Chondrocyte (in vitro differentiated cells): ENCODE data around the gene NMBR. TPM values are rescaled to one million over a fixed set of nuclear protein-coding genes. Genes with fewer than 3 reads are reported as not detected.

Source experiments
- DNase-seq: peaks from one replicate; pipeline ENCODE4 v3.0.0; 2021; ENCODE audit warnings: mixed read lengths, low spot score
- H3K27ac Mint-ChIP-seq: one replicate; pipeline ENCODE4 v1.8.0; 2021; ENCODE audit warnings: mild to moderate bottlenecking, moderate library complexity, mixed read lengths; ENCODE audit not compliant: unreplicated experiment
- H3K27me3 Mint-ChIP-seq: 2 replicates; pipeline ENCODE4 v1.8.0; 2021; ENCODE audit warnings: low read depth, mixed read lengths
- H3K36me3 Mint-ChIP-seq: 2 replicates; pipeline ENCODE4 v1.8.0; 2021; ENCODE audit warnings: low read depth, mixed read lengths
- H3K4me1 Mint-ChIP-seq: 2 replicates; pipeline ENCODE4 v1.8.0; 2021; ENCODE audit warnings: low read depth, mild to moderate bottlenecking, mixed read lengths
- H3K4me3 Mint-ChIP-seq: one replicate; pipeline ENCODE4 v1.8.0; 2021; ENCODE audit warnings: mild to moderate bottlenecking, moderate library complexity, mixed read lengths; ENCODE audit not compliant: unreplicated experiment
- H3K9me3 Mint-ChIP-seq: 2 replicates; pipeline ENCODE4 v1.8.0; 2021; ENCODE audit warnings: low read depth, mixed read lengths
- CTCF ChIP-seq: fragments of 200-600 bp; sonication (generic); IDR thresholded peaks from 2 replicates; pipeline ENCODE4 v1.5.0; 2021; ENCODE audit warnings: antibody characterized with exemption, mild to moderate bottlenecking, moderate library complexity
- long read RNA-seq: library from polyadenylated mRNA; stranded (forward); transcript quantifications from one replicate; pipeline ENCODE4 v2.0.0, GENCODE V29; 2021
- total RNA-seq: library from RNA; stranded (reverse); gene quantifications from 3 replicates; pipeline ENCODE4 v1.2.1, GENCODE V29; 2021

NMBR gene
- total RNA-seq = not detected in 3 replicates
- long read RNA-seq = 0 reads

- TF ChIP-seq CTCF = peak; percentile 100
- H3K36me3 Mint-ChIP-seq = no peaks in the 10 kb centered on the region
- DNase-seq = peak; percentile 98
- no peaks in the 10 kb centered on the region for H3K27me3 Mint-ChIP-seq
- H3K4me1 Mint-ChIP-seq = peaks cover 37% of the 10 kb centered on the region
- peak within 1 kb of the TSS; percentile 88 for H3K27ac Mint-ChIP-seq
- peak within 1 kb of the TSS; percentile 97 for H3K4me3 Mint-ChIP-seq
- no peaks in the 10 kb centered on the region for H3K9me3 Mint-ChIP-seq
These were observed at the start of gene NMBR, which contains the start of gene VTA1 for GRCh38 chr6:142146828-142147662. Gene NMBR, minus strand, starts transcription at chr6:142147122. Its CDS starts 58,464 bp downstream, at chr6:142088658. Gene VTA1, plus strand, starts transcription at chr6:142147263. Its CDS starts 25 bp downstream, at chr6:142147288.

GRCh38 chr6:142195862-142196541 is 49.1 kb upstream of the NMBR start:
- no peak for DNase-seq
- peaks cover 3% of the 10 kb centered on the region for H3K36me3 Mint-ChIP-seq
- H3K27me3 Mint-ChIP-seq = no peaks in the 10 kb centered on the region
- no peak overlapping the region for H3K27ac Mint-ChIP-seq
- no peak for TF ChIP-seq CTCF
- H3K9me3 Mint-ChIP-seq = no peaks in the 10 kb centered on the region
- H3K4me3 Mint-ChIP-seq = no peak overlapping the region
- H3K4me1 Mint-ChIP-seq = peaks cover 7% of the 10 kb centered on the region

- DNase-seq = no peak
- H3K4me1 Mint-ChIP-seq = peaks cover 13% of the 10 kb centered on the region
- H3K27me3 Mint-ChIP-seq = no peaks in the 10 kb centered on the region
- no peak overlapping the region for H3K27ac Mint-ChIP-seq
- no peak for TF ChIP-seq CTCF
- no peaks in the 10 kb centered on the region for H3K9me3 Mint-ChIP-seq
- H3K36me3 Mint-ChIP-seq = peaks cover 4% of the 10 kb centered on the region
- H3K4me3 Mint-ChIP-seq = no peak overlapping the region
These were observed 46.7 kb upstream of the NMBR start for GRCh38 chr6:142193621-142194020.

- no peak overlapping the region for H3K4me3 Mint-ChIP-seq
These were observed 45.4 kb upstream of the NMBR start for GRCh38 chr6:142192343-142192742.

More at GRCh38 chr6:142192343-142192742, 45.4 kb upstream of the NMBR start:
- Mint-ChIP-seq H3K4me1 (peaks cover 15% of the 10 kb centered on the region), H3K36me3 (peaks cover 4% of the 10 kb centered on the region), H3K27ac (no peak overlapping the region), H3K9me3 (no peaks in the 10 kb centered on the region), H3K27me3 (no peaks in the 10 kb centered on the region)
- DNase-seq = no peak
- TF ChIP-seq CTCF = no peak
